Transverse colon (tissue), 4 donors: ENCODE measurements around the gene EEFSEC. TPM values are rescaled to one million over a fixed set of nuclear protein-coding genes. Genes with fewer than 3 reads are reported as not detected.

Experiments used
- DNase-seq: peaks from one replicate; pipeline ENCODE4 v3.0.0-alpha.2; 2019
- H3K27ac ChIP-seq, 4 donors: fragments of 200-600 bp; sonication (generic); 2 replicates each; pipeline ENCODE4 v1.5.1; 2016 to 2018; ENCODE audit warnings: inconsistent platforms in 4 of 4
- H3K27me3 ChIP-seq: fragments of 200-600 bp; sonication (generic); 2 replicates; pipeline ENCODE4 v1.5.1; 2017; ENCODE audit warnings: inconsistent platforms
- H3K36me3 ChIP-seq, 4 donors: fragments of 200-600 bp; sonication (generic); 2 replicates each; pipeline ENCODE4 v1.5.1; 2017 to 2019; ENCODE audit warnings: inconsistent platforms in 4 of 4
- H3K4me1 ChIP-seq, 4 donors: fragments of 200-600 bp; sonication (generic); 2 replicates each; pipeline ENCODE4 v1.5.1; 2017 to 2020; ENCODE audit warnings: inconsistent platforms in 4 of 4
- H3K4me3 ChIP-seq, 4 donors: fragments of 200-600 bp; sonication (generic); 1 replicate in 1 of 4; 2 replicates in 3 of 4; pipeline versions ENCODE4 v1.5.1 to v1.6.1; 2017 to 2019; ENCODE audit warnings: inconsistent platforms in 4 of 4
- H3K9me3 ChIP-seq, 2 donors: fragments of 200-600 bp; sonication (generic); 2 replicates each; pipeline ENCODE4 v1.5.1; 2017 to 2019; ENCODE audit warnings: inconsistent platforms in 2 of 2
- CTCF ChIP-seq, 5 experiments: fragments of 200-600 bp in 3 of 5; fragments of 450-650 bp in 2 of 5; sonication (generic) in 3 of 5; IDR thresholded peaks; 1 replicate in 2 of 5; 2 replicates in 3 of 5; pipeline ENCODE4 v1.5.1; 2016 to 2017; ENCODE audit warnings: antibody characterized with exemption in 5 of 5, inconsistent platforms in 3 of 5, mild to moderate bottlenecking in 2 of 5, moderate library complexity in 1 of 5
- EP300 ChIP-seq: sonication (generic); formaldehyde crosslinking; IDR thresholded peaks from one replicate; pipeline ENCODE4 v1.6.1; 2017; ENCODE audit warnings: antibody characterized with exemption, low read depth
- POLR2A ChIP-seq: fragments of 450-650 bp; IDR thresholded peaks from one replicate; pipeline ENCODE4 v1.6.1; 2016; ENCODE audit warnings: antibody characterized with exemption, mild to moderate bottlenecking, moderate library complexity
- POLR2AphosphoS5 ChIP-seq, 3 donors: sonication (generic); formaldehyde crosslinking; IDR thresholded peaks; one replicate each; pipeline ENCODE4 v1.6.1; 2016; ENCODE audit warnings: antibody characterized with exemption in 3 of 3
- WGBS, 2 donors: methylation state at CpG; one replicate each; pipeline ENCODE4 v1.1.5; 2018; ENCODE audit warnings: low coverage in 1 of 2; 5-methylcytosine and 5-hydroxymethylcytosine counted together
- in situ Hi-C, 4 donors: fragments of 200-750 bp; cut with MboI; loops; one replicate each; pipeline versions ENCODE4 v1.15.0 to v1.15.1; 2017; ENCODE audit warnings: low sequenced_read_pairs in 3 of 4, low pct_ligation_motif_present in 1 of 4, low pct_unique_long_range_greater_than_20kb in 1 of 4
- intact Hi-C: fragments of 100-400 bp; cut with DNase I; formaldehyde crosslinking; loops from one replicate; pipeline ENCODE4 v1.15.1; 2023; ENCODE audit warnings: low total_unique reads
- total RNA-seq, 4 donors: library from RNA; depleted of rRNA; stranded (reverse); fragments of >200 nt; gene quantifications; one replicate each; pipeline ENCODE4 v1.1.0, GENCODE V29; 2016

EEFSEC gene
- total RNA-seq, 4 donors from 2014 or later = 10.3 to 16.8 (median 14.2) TPM

GRCh38 chr3:128127236-128127635 lies 26.0 kb upstream of the EEFSEC start:
- Histone ChIP-seq H3K9me3 (no peaks in the 10 kb centered on the region), H3K36me3 (no peaks in the 10 kb centered on the region), H3K27me3 (no peaks in the 10 kb centered on the region), H3K27ac (no peak overlapping the region), H3K4me1 (peaks cover 0 to 10% (median 9%) of the 10 kb centered on the region in 4 donors), H3K4me3 (no peak overlapping the region)
- intact Hi-C loops (no loop called here), in situ Hi-C loops (no loop called here)
- WGBS, 2 donors = 51% methylated on average over 2 of the region's 2 CpGs; no CpG with 5 or more reads in 1 of the 2 donors
- no peak for DNase-seq
- TF ChIP-seq POLR2A (no peak), EP300 (no peak), POLR2AphosphoS5 (IDR thresholded peaks at IDR 0.05) (no peak), CTCF (IDR thresholded peaks at IDR 0.05) (no peak)

- H3K27me3 ChIP-seq = no peaks in the 10 kb centered on the region
- no peaks in the 10 kb centered on the region for H3K9me3 ChIP-seq
- no peak for DNase-seq
- 45 to 56% methylated on average over 1 of the region's 1 CpG for WGBS, 2 donors
- H3K4me1 ChIP-seq = peaks cover 0 to 1% (median under 1%) of the 10 kb centered on the region in 4 donors
- no peak for TF ChIP-seq POLR2A
- in situ Hi-C loops (no loop called here), intact Hi-C loops (no loop called here)
- H3K27ac ChIP-seq = no peak overlapping the region
- no peaks in the 10 kb centered on the region for H3K36me3 ChIP-seq
- H3K4me3 ChIP-seq = no peak overlapping the region
Measured at GRCh38 chr3:128128251-128128650, 25.0 kb upstream of the EEFSEC start.

GRCh38 chr3:128131897-128132646 lies 21.2 kb upstream of the EEFSEC start:
- in situ Hi-C loops (no loop called here), intact Hi-C loops (no loop called here)
- 84% methylated on average over 7 of the region's 7 CpGs; no CpG with 5 or more reads in 1 of the 2 donors for WGBS, 2 donors
- no peak overlapping the region for H3K27ac ChIP-seq
- TF ChIP-seq POLR2AphosphoS5 (IDR thresholded peaks at IDR 0.05) (no peak), CTCF (IDR thresholded peaks at IDR 0.05) (no peak), POLR2A (no peak), EP300 (no peak)
- H3K36me3 ChIP-seq = no peaks in the 10 kb centered on the region
- no peaks in the 10 kb centered on the region for H3K9me3 ChIP-seq
- H3K4me3 ChIP-seq = no peak overlapping the region
- no peaks in the 10 kb centered on the region for H3K4me1 ChIP-seq
- DNase-seq = no peak
- H3K27me3 ChIP-seq = peaks cover 8% of the 10 kb centered on the region

- peak; percentile 25 for DNase-seq
- peaks cover 13% of the 10 kb centered on the region for H3K27me3 ChIP-seq
- intact Hi-C loops = no loop called here
- no peak overlapping the region for H3K4me3 ChIP-seq
- H3K9me3 ChIP-seq = no peaks in the 10 kb centered on the region
- TF ChIP-seq EP300 (no peak), CTCF (IDR thresholded peaks at IDR 0.05) (peak; percentile 28 to 61 (median 44))
- in situ Hi-C loops = no loop called here
- WGBS, 2 donors = 40 to 56% methylated on average over 1 to 2 of the region's 3 CpGs
- no peaks in the 10 kb centered on the region for H3K4me1 ChIP-seq
- no peaks in the 10 kb centered on the region for H3K36me3 ChIP-seq
- no peak overlapping the region for H3K27ac ChIP-seq
Measured at GRCh38 chr3:128133273-128133883, 19.9 kb upstream of the EEFSEC start.
